SK-N-SH treated with all-trans-retinoic acid at 6 μM for 48 hours (cell line): Measurements from ENCODE around the gene RALGPS1.

ENCODE experiments used
- CREB5 ChIP-seq: fragments of 250-450 bp; sonication (Bioruptor Pico); IDR thresholded peaks from 2 replicates; pipeline ENCODE4 v1.5.1; 2020; ENCODE audit warnings: low read depth, mild to moderate bottlenecking, moderate library complexity
- OSR1 ChIP-seq: fragments of 250-450 bp; sonication (Bioruptor Pico); IDR thresholded peaks from 2 replicates; pipeline ENCODE4 v1.8.0; 2022; ENCODE audit warnings: moderate library complexity, mild to moderate bottlenecking, inconsistent platforms
- ZNF565 ChIP-seq: fragments of 450-650 bp; formaldehyde crosslinking; conservative IDR thresholded peaks from 2 replicates; pipeline ENCODE4 v1.5.0; 2020; ENCODE audit warnings: low read depth, mild to moderate bottlenecking, moderate library complexity

- TF ChIP-seq OSR1 (CRISPR knock-in tag) (no peak), CREB5 (no peak), ZNF565 (CRISPR knock-in tag) (no peak)
Observed at GRCh38 chr9:127177231-127177630, 262.6 kb downstream of the RALGPS1 start.
